Neural progenitor cell (in vitro differentiated cells): Measurements from ENCODE around the gene ANKFY1. TPM values are rescaled to one million over a fixed set of nuclear protein-coding genes. Genes with fewer than 3 reads are reported as not detected.
"Not testable (repeated sequence)": the region's sequence is repeated elsewhere in the genome, so short reads cannot be mapped to it uniquely, and the experiment has no call there.

Experiments
- DNase-seq: peaks from one replicate; pipeline ENCODE4 v3.0.0-alpha.2; 2016; ENCODE audit warnings: low spot score
- H2AFZ ChIP-seq: fragments of 200-600 bp; sonication (generic); replicated peaks from 2 replicates; pipeline ENCODE4 v1.6.1; 2016; ENCODE audit warnings: antibody characterized with exemption
- H3F3A ChIP-seq: fragments of 200-600 bp; sonication (generic); 2 replicates; pipeline ENCODE4 v1.6.1; 2016; ENCODE audit warnings: antibody characterized with exemption, low read depth
- H3K27ac ChIP-seq: fragments of 200-600 bp; sonication (generic); 2 replicates; pipeline ENCODE4 v1.5.1; 2016; ENCODE audit warnings: mild to moderate bottlenecking
- H3K27me3 ChIP-seq: fragments of 200-600 bp; sonication (generic); 2 replicates; pipeline ENCODE4 v1.6.1; 2016; ENCODE audit warnings: mild to moderate bottlenecking, moderate library complexity
- H3K36me3 ChIP-seq: fragments of 200-600 bp; sonication (generic); 2 replicates; pipeline ENCODE4 v1.5.1; 2016
- H3K4me1 ChIP-seq: fragments of 200-600 bp; sonication (generic); 2 replicates; pipeline ENCODE4 v1.6.1; 2016; ENCODE audit warnings: mixed run types
- H3K4me2 ChIP-seq: fragments of 200-600 bp; sonication (generic); 2 replicates; pipeline ENCODE4 v1.6.1; 2016
- H3K4me3 ChIP-seq: fragments of 200-600 bp; sonication (generic); 2 replicates; pipeline ENCODE4 v1.5.1; 2016
- H3K79me2 ChIP-seq: fragments of 200-600 bp; sonication (generic); 2 replicates; pipeline ENCODE4 v1.6.1; 2016; ENCODE audit warnings: low read depth
- H3K9ac ChIP-seq: fragments of 200-600 bp; sonication (generic); 2 replicates; pipeline ENCODE4 v1.6.1; 2016
- H3K9me3 ChIP-seq: fragments of 200-600 bp; sonication (generic); 2 replicates; pipeline ENCODE4 v1.5.1; 2016; ENCODE audit warnings: low read depth
- H4K20me1 ChIP-seq: fragments of 200-600 bp; sonication (generic); 2 replicates; pipeline ENCODE4 v1.6.1; 2016; ENCODE audit warnings: low read depth
- H3K27ac Mint-ChIP-seq: 3 replicates; pipeline ENCODE4 v1.8.0; 2021; ENCODE audit warnings: mixed read lengths
- H3K27me3 Mint-ChIP-seq: 2 replicates; pipeline ENCODE4 v1.8.0; 2022; ENCODE audit warnings: low read depth, mild to moderate bottlenecking, inconsistent platforms, moderate library complexity, mixed read lengths; ENCODE audit not compliant: insufficient read depth
- H3K36me3 Mint-ChIP-seq: 3 replicates; pipeline ENCODE4 v1.8.0; 2021; ENCODE audit warnings: mixed read lengths
- H3K4me1 Mint-ChIP-seq: 3 replicates; pipeline ENCODE4 v1.8.0; 2021; ENCODE audit warnings: mixed read lengths
- H3K4me3 Mint-ChIP-seq: 3 replicates; pipeline ENCODE4 v1.8.0; 2021; ENCODE audit warnings: mild to moderate bottlenecking, moderate library complexity, mixed read lengths
- H3K9me3 Mint-ChIP-seq: 3 replicates; pipeline ENCODE4 v1.8.0; 2020; ENCODE audit warnings: mixed read lengths
- CTCF ChIP-seq: fragments of 200-600 bp; sonication (generic); IDR thresholded peaks from 2 replicates; pipeline ENCODE4 v1.5.1; 2017; ENCODE audit warnings: antibody characterized with exemption, mild to moderate bottlenecking
- EZH2 ChIP-seq: fragments of 200-600 bp; sonication (generic); IDR thresholded peaks from 2 replicates; pipeline ENCODE4 v1.6.1; 2017; ENCODE audit warnings: antibody characterized with exemption, mild to moderate bottlenecking, moderate library complexity
- EZH2phosphoT487 ChIP-seq: fragments of 200-600 bp; sonication (generic); IDR thresholded peaks from 2 replicates; pipeline ENCODE4 v1.6.1; 2017; ENCODE audit warnings: antibody characterized with exemption
- total RNA-seq: library from RNA; depleted of rRNA; stranded (reverse); fragments of >200 nt; gene quantifications from 2 replicates; pipeline ENCODE4 v1.2.3, GENCODE V29; 2015; ENCODE audit warnings: low replicate concordance

Gene ANKFY1
- total RNA-seq, 1 donor from 2014 or later = 39.8 TPM

- H3K27ac ChIP-seq = no peak overlapping the region
- TF ChIP-seq CTCF = no peak
- TF ChIP-seq EZH2 = no peak
- no peak for TF ChIP-seq EZH2phosphoT487
These were observed 121.5 kb downstream of the ANKFY1 start for GRCh38 chr17:4142107-4142900.

GRCh38 chr17:4140125-4140524, 123.7 kb downstream of the ANKFY1 start:
- H3K9me3 ChIP-seq = no peaks in the 10 kb centered on the region
- no peak for DNase-seq
- no peaks in the 10 kb centered on the region for H3K27me3 ChIP-seq
- Mint-ChIP-seq H3K36me3 (no peaks in the 10 kb centered on the region), H3K9me3 (no peaks in the 10 kb centered on the region), H3K27me3 (peaks cover 2% of the 10 kb centered on the region), H3K4me3 (no peak overlapping the region), H3K27ac (no peak overlapping the region), H3K4me1 (peaks cover 15% of the 10 kb centered on the region)
- H2AFZ ChIP-seq = no peak overlapping the region
- no peak overlapping the region for H3K9ac ChIP-seq
- H3F3A ChIP-seq = peaks cover 10% of the 10 kb centered on the region
- no peak overlapping the region for H3K4me3 ChIP-seq
- peaks cover 53% of the 10 kb centered on the region for H3K79me2 ChIP-seq
- no peak overlapping the region for H3K27ac ChIP-seq
- no peaks in the 10 kb centered on the region for H3K36me3 ChIP-seq
- no peak for TF ChIP-seq CTCF
- TF ChIP-seq EZH2 = no peak
- TF ChIP-seq EZH2phosphoT487 = no peak
- no peak overlapping the region for H3K4me2 ChIP-seq
- H4K20me1 ChIP-seq = peaks cover 12% of the 10 kb centered on the region
- peaks cover 8% of the 10 kb centered on the region for H3K4me1 ChIP-seq

More at GRCh38 chr17:4142107-4142900, 121.5 kb downstream of the ANKFY1 start:
- H3K4me3 Mint-ChIP-seq = peak overlapping the region; percentile 97
- peaks cover 8% of the 10 kb centered on the region for H3K4me1 ChIP-seq
- peak; percentile 75 for DNase-seq
- no peaks in the 10 kb centered on the region for H3K27me3 ChIP-seq
- peaks cover 10% of the 10 kb centered on the region for H3F3A ChIP-seq
- peak overlapping the region; percentile 36 for H3K9ac ChIP-seq
- no peaks in the 10 kb centered on the region for H3K36me3 Mint-ChIP-seq
- peak overlapping the region; percentile 94 for H3K4me3 ChIP-seq
- no peaks in the 10 kb centered on the region for H3K36me3 ChIP-seq
- peaks cover 12% of the 10 kb centered on the region for H4K20me1 ChIP-seq
- peak overlapping the region; percentile 52 for H2AFZ ChIP-seq
- H3K27me3 Mint-ChIP-seq = peaks cover 2% of the 10 kb centered on the region
- peaks cover 15% of the 10 kb centered on the region for H3K4me1 Mint-ChIP-seq
- H3K79me2 ChIP-seq = peaks cover 53% of the 10 kb centered on the region
- no peaks in the 10 kb centered on the region for H3K9me3 Mint-ChIP-seq
- peak overlapping the region; percentile 86 for H3K4me2 ChIP-seq
- H3K27ac Mint-ChIP-seq = peak overlapping the region; percentile 81
- H3K9me3 ChIP-seq = no peaks in the 10 kb centered on the region

- H2AFZ ChIP-seq, H3K36me3 Mint-ChIP-seq, H3K4me3 ChIP-seq, DNase-seq, H3K27me3 Mint-ChIP-seq, H3K4me3 Mint-ChIP-seq, H3K4me2 ChIP-seq, H3K27ac ChIP-seq, H3K27ac Mint-ChIP-seq, H3K9ac ChIP-seq, H3K9me3 ChIP-seq, H3K36me3 ChIP-seq, H3K27me3 ChIP-seq, H3K4me1 ChIP-seq, H3K9me3 Mint-ChIP-seq: not testable (repeated sequence)
- peaks cover 11% of the 10 kb centered on the region for H3K4me1 Mint-ChIP-seq
- H3K79me2 ChIP-seq = peaks cover 58% of the 10 kb centered on the region
- H3F3A ChIP-seq = peaks cover 10% of the 10 kb centered on the region
- H4K20me1 ChIP-seq = peaks cover 19% of the 10 kb centered on the region
These were observed 124.8 kb downstream of the ANKFY1 start for GRCh38 chr17:4138906-4139526.

GRCh38 chr17:4136373-4136772, 127.4 kb downstream of the ANKFY1 start:
- Mint-ChIP-seq H3K4me3 (no peak overlapping the region), H3K36me3 (no peaks in the 10 kb centered on the region), H3K9me3 (no peaks in the 10 kb centered on the region), H3K27ac (no peak overlapping the region), H3K27me3 (no peaks in the 10 kb centered on the region), H3K4me1 (peaks cover 3% of the 10 kb centered on the region)
- Histone ChIP-seq H3K79me2 (peaks cover 57% of the 10 kb centered on the region), H3K4me1 (peaks cover 1% of the 10 kb centered on the region), H3K27ac (no peak overlapping the region), H4K20me1 (peaks cover 7% of the 10 kb centered on the region), H3K9me3 (no peaks in the 10 kb centered on the region), H3K4me3 (no peak overlapping the region), H3K36me3 (no peaks in the 10 kb centered on the region), H2AFZ (no peak overlapping the region), H3K9ac (no peak overlapping the region), H3K27me3 (no peaks in the 10 kb centered on the region), H3F3A (no peaks in the 10 kb centered on the region), H3K4me2 (no peak overlapping the region)
- no peak for DNase-seq
- TF ChIP-seq EZH2phosphoT487 (no peak), CTCF (no peak), EZH2 (no peak)
